Esophagus (tissue), 2 donors: Measurements from ENCODE around the gene UBN1. TPM values are rescaled to one million over a fixed set of nuclear protein-coding genes. Genes with fewer than 3 reads are reported as not detected.

Experiments used
- H3K27ac ChIP-seq, 2 donors: one replicate each; pipeline ENCODE4 v1.5.1; 2013; ENCODE audit warnings: low read depth in 2 of 2, mild to moderate bottlenecking in 2 of 2, inconsistent platforms in 1 of 2, low read length in 1 of 2, moderate library complexity in 1 of 2
- H3K27me3 ChIP-seq, 2 donors: one replicate each; pipeline ENCODE4 v1.6.1; 2013; ENCODE audit warnings: low read length in 2 of 2, control low read depth in 1 of 2, mild to moderate bottlenecking in 1 of 2; ENCODE audit not compliant: insufficient read depth in 2 of 2, control insufficient read depth in 1 of 2
- H3K36me3 ChIP-seq, 2 donors: one replicate each; pipeline ENCODE4 v1.6.1; 2013; ENCODE audit warnings: low read length in 1 of 2; ENCODE audit not compliant: control insufficient read depth in 2 of 2, insufficient read depth in 2 of 2
- H3K4me1 ChIP-seq, 2 donors: one replicate each; pipeline ENCODE4 v1.6.1; 2013; ENCODE audit warnings: low read length in 1 of 2; ENCODE audit not compliant: control insufficient read depth in 2 of 2, insufficient read depth in 2 of 2
- H3K4me3 ChIP-seq, 2 donors: one replicate each; pipeline ENCODE4 v1.5.1; 2013; ENCODE audit warnings: low read length in 2 of 2, mild to moderate bottlenecking in 2 of 2, low read depth in 1 of 2, moderate library complexity in 1 of 2
- H3K9me3 ChIP-seq, 2 donors: one replicate each; pipeline ENCODE4 v1.6.1; 2013; ENCODE audit warnings: mild to moderate bottlenecking in 2 of 2, low read depth in 1 of 2, low read length in 1 of 2, moderate library complexity in 1 of 2; ENCODE audit not compliant: control insufficient read depth in 2 of 2, insufficient read depth in 1 of 2
- WGBS, 2 donors: extraction: QIAGEN DNeasy Blood & Tissue Kit; methylation state at CpG; one replicate each; pipeline ENCODE4 v1.1.7; 2013; 5-methylcytosine and 5-hydroxymethylcytosine counted together
- polyA plus RNA-seq, 2 donors: library from polyadenylated mRNA; stranded (reverse); fragments of 200-250 nt; gene quantifications; one replicate each; pipeline ENCODE4 v1.2.3, GENCODE V29; 2013
- donor health status: healthy with polysubstance abuse.
- donor health status: Bipolar disorder and iron deficiency.

The UBN1 gene
- polyA plus RNA-seq, 2 donors = 5.1 to 7.7 TPM

DNA sequence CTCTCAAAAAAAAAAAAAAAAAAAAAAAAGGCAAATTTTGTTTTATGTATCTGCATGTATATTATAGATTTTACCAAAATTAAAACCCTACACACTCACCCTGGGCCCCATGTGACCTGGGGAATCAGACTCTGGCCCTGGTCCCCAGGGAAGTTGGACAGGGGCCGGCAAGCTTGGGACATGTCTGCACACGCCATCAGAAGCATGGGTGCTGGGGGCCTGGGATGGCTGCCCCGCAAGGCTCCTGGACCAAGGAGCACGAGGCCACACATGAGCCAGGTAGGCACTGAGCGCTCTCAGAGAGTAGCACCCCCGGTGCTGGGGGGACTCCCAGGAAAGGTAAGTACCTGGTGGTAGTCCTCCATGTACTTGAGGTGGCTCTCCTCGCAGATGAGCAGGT, 50.0 kb downstream of the UBN1 start:
- Histone ChIP-seq H3K9me3 (no peaks in the 10 kb centered on the region), H3K4me1 (no peaks in the 10 kb centered on the region), H3K4me3 (no peak overlapping the region), H3K36me3 (peaks cover 23 to 73% of the 10 kb centered on the region in 2 donors), H3K27ac (no peak overlapping the region), H3K27me3 (no peaks in the 10 kb centered on the region)
- 77 to 88% methylated on average over 7 of the region's 7 CpGs for WGBS, 2 donors

DNA sequence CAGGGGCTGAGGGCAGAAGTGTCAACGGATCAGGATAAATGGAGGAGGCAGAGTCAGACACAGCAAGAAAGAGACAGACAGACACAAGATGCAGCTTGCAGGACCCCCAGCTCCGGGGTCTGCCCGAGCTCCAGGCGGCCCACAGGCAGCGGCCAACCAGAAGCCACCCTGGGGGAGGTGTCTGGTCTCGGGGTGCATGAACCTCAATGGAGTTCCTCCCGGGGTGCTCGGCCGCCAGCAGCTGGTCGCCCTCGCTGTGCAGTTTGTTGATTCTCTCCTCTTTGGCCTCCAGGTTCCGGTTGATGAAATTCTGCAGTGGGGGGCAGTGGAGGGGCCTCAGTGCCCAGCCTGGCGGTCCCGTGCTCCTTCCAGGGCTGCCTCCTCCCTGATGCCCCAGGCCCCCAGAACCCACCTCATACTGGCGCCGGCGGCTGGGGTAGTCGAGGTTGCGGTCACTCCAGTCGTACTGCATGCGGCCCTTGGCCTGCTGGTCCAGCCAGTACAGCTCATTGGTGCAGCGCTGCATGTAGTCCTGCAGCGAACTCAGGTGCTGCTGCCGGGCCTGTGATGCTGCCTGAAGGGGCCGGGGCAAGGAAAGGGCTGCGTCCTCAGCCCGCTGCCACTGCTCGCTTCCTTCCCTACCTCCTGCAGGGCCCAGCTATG, 51.7 kb downstream of the UBN1 start:
- no peak overlapping the region for H3K27ac ChIP-seq
- 92 to 96% methylated on average over 25 to 28 of the region's 28 CpGs for WGBS, 2 donors
- no peaks in the 10 kb centered on the region for H3K27me3 ChIP-seq
- peaks cover 12 to 70% of the 10 kb centered on the region in 2 donors for H3K36me3 ChIP-seq
- no peaks in the 10 kb centered on the region for H3K9me3 ChIP-seq
- no peak overlapping the region for H3K4me3 ChIP-seq
- H3K4me1 ChIP-seq = no peaks in the 10 kb centered on the region

DNA sequence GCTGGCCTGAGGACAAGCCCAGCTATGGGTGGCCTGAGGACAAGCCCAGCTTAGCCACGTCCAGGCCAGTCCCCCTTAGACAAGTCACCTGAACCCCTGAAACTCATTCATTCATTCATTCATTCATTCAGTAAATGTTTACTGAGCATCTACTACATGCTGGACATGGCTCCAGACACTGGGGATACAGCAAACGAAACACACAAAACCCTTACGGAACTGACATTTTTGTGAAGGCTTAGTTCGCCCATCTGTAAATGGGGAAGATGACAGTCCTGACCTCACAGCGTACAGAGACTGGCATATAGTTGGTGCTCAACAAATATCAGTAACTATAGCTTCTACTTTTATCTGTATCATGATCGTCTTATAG, 52.2 kb downstream of the UBN1 start:
- Histone ChIP-seq H3K4me1 (no peaks in the 10 kb centered on the region), H3K27me3 (no peaks in the 10 kb centered on the region), H3K36me3 (peaks cover 12 to 68% of the 10 kb centered on the region in 2 donors), H3K4me3 (no peak overlapping the region), H3K9me3 (no peaks in the 10 kb centered on the region), H3K27ac (no peak overlapping the region)
- WGBS, 2 donors = 83 to 91% methylated on average over 6 of the region's 6 CpGs

DNA sequence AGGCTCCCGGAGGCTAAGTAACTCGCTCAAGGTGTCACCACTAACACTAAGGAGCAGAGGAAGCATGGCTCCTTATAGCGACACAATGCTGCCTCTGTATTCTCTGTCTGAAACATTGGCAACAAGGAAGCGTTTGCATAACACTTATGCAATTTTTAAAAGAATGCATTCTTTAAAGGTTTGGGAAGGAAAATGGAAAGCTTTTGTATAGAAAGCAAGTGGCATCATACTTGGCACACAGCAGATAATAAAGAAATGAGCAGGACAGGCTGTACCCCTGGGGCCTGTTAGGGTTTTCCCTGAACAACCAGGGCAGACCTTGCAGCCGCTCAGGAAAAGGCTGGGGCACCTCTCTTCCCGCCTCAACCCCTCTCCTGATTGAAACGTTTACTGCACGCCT, 52.8 kb downstream of the UBN1 start:
- Histone ChIP-seq H3K4me3 (no peak overlapping the region), H3K4me1 (no peaks in the 10 kb centered on the region), H3K27me3 (no peaks in the 10 kb centered on the region), H3K9me3 (no peaks in the 10 kb centered on the region), H3K27ac (no peak overlapping the region), H3K36me3 (peaks cover 8 to 65% of the 10 kb centered on the region in 2 donors)
- 59 to 61% methylated on average over 8 of the region's 8 CpGs for WGBS, 2 donors

DNA sequence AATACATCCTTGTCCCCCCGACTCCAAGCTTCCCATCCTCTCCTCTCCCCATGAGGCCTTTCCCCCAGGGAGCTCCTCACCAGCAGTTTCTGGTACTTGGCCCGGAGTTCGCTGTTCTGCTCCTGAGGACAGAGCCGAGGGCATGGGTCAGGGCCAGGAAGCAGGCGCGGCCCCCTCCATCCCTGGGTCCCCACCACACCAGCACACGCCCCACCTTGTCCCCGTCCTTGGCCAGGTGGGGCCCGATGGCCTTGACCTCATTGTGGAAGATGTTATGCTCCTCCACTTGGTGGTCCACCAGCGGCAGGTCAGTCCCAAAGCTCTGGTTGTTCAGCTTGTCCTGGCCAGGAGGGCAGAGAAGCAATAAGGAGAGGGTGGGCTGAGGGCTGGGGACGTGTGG, 53.5 kb downstream of the UBN1 start:
- 88% methylated on average over 11 of the region's 11 CpGs for WGBS, 2 donors
- Histone ChIP-seq H3K9me3 (no peaks in the 10 kb centered on the region), H3K27ac (no peak overlapping the region), H3K27me3 (no peaks in the 10 kb centered on the region), H3K36me3 (peaks cover 3 to 58% of the 10 kb centered on the region in 2 donors), H3K4me3 (no peak overlapping the region), H3K4me1 (no peaks in the 10 kb centered on the region)

DNA sequence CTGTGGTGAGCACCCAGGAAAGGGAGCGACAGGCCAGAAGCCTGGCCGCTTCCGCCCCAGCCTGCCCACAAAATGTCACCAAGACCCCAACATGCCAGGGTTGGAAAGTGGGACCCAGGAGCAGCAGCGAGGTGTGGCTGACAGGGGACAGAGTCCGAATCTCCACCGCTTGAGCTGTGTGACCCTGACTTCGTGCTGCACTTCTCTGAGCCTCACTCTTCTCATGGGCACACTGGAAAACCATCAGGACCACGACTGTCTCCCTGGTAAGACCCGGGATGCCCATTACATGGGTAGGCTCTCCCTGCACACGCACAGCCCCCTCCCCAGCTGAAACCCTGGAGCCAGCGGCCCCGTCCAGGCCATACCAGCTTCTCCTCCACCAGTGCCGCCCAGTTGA, 54.8 kb downstream of the UBN1 start:
- Histone ChIP-seq H3K4me3 (no peak overlapping the region), H3K36me3 (peaks cover 0 to 54% of the 10 kb centered on the region in 2 donors), H3K27me3 (no peaks in the 10 kb centered on the region), H3K27ac (no peak overlapping the region), H3K9me3 (no peaks in the 10 kb centered on the region), H3K4me1 (no peaks in the 10 kb centered on the region)
- 91 to 93% methylated on average over 13 of the region's 13 CpGs for WGBS, 2 donors

DNA sequence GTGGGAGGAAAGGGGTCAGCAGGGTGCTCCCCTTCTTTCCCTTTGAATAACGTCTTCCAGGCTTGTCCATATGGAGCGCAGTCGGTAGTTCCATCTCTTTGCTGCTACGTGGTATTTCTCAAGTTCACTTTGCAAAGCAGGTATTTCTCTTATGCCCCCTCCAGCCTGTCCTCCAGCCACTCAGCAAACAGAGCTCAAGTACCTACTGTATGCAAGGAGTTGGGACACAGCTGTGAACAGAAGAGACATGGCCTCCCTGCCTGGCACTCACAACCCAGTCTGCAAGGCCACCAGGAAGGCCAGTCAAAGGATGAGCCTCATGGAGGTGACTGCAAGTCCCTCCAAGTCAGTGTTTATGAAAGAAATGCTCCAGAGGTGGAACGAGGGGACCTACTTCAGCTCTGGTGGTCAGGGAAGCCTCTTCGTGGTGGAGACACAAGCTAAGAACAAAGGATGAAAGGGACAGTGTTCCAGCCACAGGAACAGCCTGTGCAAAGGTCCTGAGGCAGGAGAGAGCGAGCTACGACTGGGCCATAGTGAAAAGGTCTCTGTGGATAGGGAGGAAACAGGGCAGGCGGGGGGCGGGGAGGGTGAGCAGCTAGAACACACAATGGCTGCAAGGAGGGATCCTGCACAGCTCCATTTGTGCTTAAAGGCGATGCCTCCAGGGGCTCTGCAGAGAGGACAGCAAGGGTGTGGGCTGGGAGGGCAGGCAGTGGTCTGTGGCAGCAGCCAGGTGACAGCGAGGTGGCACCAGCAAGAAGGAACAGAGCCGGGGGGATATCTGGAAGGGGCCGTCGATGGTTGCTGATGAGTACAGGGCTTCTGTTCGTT, 57.0 kb downstream of the UBN1 start:
- WGBS, 2 donors = 82 to 84% methylated on average over 16 of the region's 16 CpGs
- H3K4me3 ChIP-seq = no peak overlapping the region
- H3K36me3 ChIP-seq = peaks cover 0 to 38% of the 10 kb centered on the region in 2 donors
- H3K27me3 ChIP-seq = no peaks in the 10 kb centered on the region
- H3K9me3 ChIP-seq = no peaks in the 10 kb centered on the region
- H3K4me1 ChIP-seq = no peaks in the 10 kb centered on the region
- no peak overlapping the region for H3K27ac ChIP-seq

DNA sequence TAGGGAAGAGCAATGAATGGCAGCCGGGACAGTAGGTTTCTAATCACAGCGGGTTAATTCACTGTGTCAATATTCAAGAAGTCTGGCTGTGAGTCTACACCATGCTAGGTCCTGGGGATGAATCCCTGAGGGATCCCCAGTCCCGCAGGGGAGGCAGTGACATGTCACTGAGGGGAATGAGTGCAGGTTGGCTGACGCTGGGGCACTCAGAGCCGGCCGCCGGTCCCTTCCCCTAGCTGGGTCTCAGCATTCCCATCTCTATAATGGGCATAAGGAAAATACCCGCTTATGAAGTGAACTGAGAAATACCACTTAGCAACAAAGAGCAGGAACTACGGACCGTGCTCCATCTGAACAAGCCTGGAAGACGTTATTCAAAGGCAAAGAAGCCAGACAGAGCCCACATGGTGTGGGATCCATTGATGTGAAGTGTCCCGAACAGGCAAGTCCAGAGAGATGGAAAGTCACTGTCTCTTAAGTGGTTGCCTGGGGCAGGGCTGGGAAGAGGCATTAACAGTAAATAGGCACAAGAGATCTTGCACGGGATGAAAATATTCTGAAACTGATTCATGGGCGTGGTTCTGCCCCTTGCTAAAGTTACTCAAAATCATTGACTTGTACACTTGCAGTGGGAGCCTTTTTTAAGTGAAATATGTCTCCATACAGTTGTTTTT, 57.8 kb downstream of the UBN1 start:
- no peaks in the 10 kb centered on the region for H3K9me3 ChIP-seq
- WGBS, 2 donors = 88 to 91% methylated on average over 14 of the region's 14 CpGs
- no peaks in the 10 kb centered on the region for H3K4me1 ChIP-seq
- no peak overlapping the region for H3K27ac ChIP-seq
- peaks cover 0 to 33% of the 10 kb centered on the region in 2 donors for H3K36me3 ChIP-seq
- no peaks in the 10 kb centered on the region for H3K27me3 ChIP-seq
- H3K4me3 ChIP-seq = no peak overlapping the region

DNA sequence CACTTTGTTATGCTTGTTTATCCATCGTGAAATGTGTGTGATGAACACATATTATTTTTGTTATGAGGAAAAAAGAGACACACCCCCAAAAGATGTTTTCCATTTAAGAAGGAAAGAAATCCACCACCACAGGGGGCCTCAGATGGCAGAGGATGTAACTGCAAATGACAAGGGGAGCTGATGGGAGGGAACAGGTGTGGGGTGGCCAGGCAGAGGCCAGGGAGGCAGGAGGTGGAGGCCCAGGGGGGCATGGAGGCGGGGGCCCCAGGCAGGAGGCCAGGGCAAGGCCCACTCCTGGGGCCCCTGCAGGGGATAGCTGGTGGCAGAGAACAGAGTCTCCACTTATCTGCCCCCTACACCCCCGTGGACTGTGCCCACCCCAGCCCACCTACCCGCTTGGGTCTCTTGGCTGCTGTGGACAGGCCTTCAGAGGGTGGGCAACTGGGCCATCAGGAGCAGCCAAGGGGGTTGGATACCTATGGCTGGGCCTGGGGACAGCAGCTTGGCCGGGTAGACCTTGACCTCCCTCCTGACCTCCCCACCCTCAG, 61.6 kb downstream of the UBN1 start:
- Histone ChIP-seq H3K9me3 (no peaks in the 10 kb centered on the region), H3K36me3 (peaks cover 0 to 25% of the 10 kb centered on the region in 2 donors), H3K4me3 (no peak overlapping the region), H3K27me3 (no peaks in the 10 kb centered on the region), H3K27ac (no peak overlapping the region), H3K4me1 (no peaks in the 10 kb centered on the region)
- WGBS, 2 donors = 80 to 89% methylated on average over 5 of the region's 5 CpGs
